ENCODE data around the gene SMARCB1.

Gene SMARCB1

GRCh38 chr22:23815541-23816155 lies 28.9 kb downstream of the SMARCB1 start:
- no peak overlapping the region for H2BK5ac ChIP-seq (ENCODE audit: low read length)
- no peaks in the 10 kb centered on the region for H3K27me3 ChIP-seq (ENCODE audit: control insufficient read depth in 3 of 3, insufficient read depth in 3 of 3, low read depth in 1 of 3, low read length in 3 of 3)
- no peaks in the 10 kb centered on the region for H3K9me3 ChIP-seq (replicated peaks in 1 of 2; ENCODE audit: control insufficient read depth in 2 of 2, insufficient read depth in 1 of 2, low read depth in 1 of 2, low read length in 2 of 2)
- H3K9ac ChIP-seq (ENCODE audit: low read depth, low read length, poor library complexity), result no peak overlapping the region
- no peak overlapping the region for H3K14ac ChIP-seq (ENCODE audit: low read length)
- H2BK120ac ChIP-seq (ENCODE audit: low read depth, low read length), result no peak overlapping the region
- no peak overlapping the region for H2BK15ac ChIP-seq (ENCODE audit: low read length)
- no peak overlapping the region for H2AFZ ChIP-seq (ENCODE audit: low read length)
- no peak overlapping the region for H2BK12ac ChIP-seq (ENCODE audit: low read length)
- DNase-seq (ENCODE audit: low spot score), result no peak
- H3K4me2 ChIP-seq (ENCODE audit: insufficient read depth, low read length, poor library complexity, severe bottlenecking), result no peak overlapping the region
- no peaks in the 10 kb centered on the region for H3K4me1 ChIP-seq (ENCODE audit: control insufficient read depth in 2 of 2, insufficient read depth in 1 of 2, low read depth in 1 of 2, low read length in 2 of 2)
- H4K8ac ChIP-seq (ENCODE audit: low read depth, low read length), result no peak overlapping the region
- no peak overlapping the region for H3K18ac ChIP-seq (ENCODE audit: low read length)
- no peaks in the 10 kb centered on the region for H3K79me1 ChIP-seq (ENCODE audit: low read depth, low read length)
- peaks cover 27 to 97% of the 10 kb centered on the region in 2 donors for H3K36me3 ChIP-seq (replicated peaks in 1 of 2; ENCODE audit: control insufficient read depth in 2 of 2, insufficient read depth in 2 of 2, low read length in 2 of 2)
- H3K23ac ChIP-seq (ENCODE audit: low read depth, low read length, poor library complexity), result no peak overlapping the region
- WGBS, 2 donors (ENCODE audit: extremely low coverage in 2 of 2, insufficient read length in 2 of 2, insufficient replicate concordance in 1 of 2), result no CpG with 5 or more reads among the region's 10 CpGs
- H3K4me3 ChIP-seq (ENCODE audit: low read length in 2 of 2), result no peak overlapping the region
- no peak overlapping the region for H3K27ac ChIP-seq (replicated peaks; ENCODE audit: low read length)
- no peak overlapping the region for H2AK5ac ChIP-seq (ENCODE audit: low read depth, low read length)
- H4K91ac ChIP-seq (ENCODE audit: low read depth, low read length, poor library complexity), result no peak overlapping the region
- no peak overlapping the region for H3K4ac ChIP-seq (ENCODE audit: low read length)

GRCh38 chr22:23816156-23816976 lies 29.6 kb downstream of the SMARCB1 start:
- H3K4me2 ChIP-seq (ENCODE audit: insufficient read depth, low read length, poor library complexity, severe bottlenecking), result no peak overlapping the region
- H3K36me3 ChIP-seq (replicated peaks in 1 of 2; ENCODE audit: control insufficient read depth in 2 of 2, insufficient read depth in 2 of 2, low read length in 2 of 2), result peaks cover 30 to 97% of the 10 kb centered on the region in 2 donors
- H2AK5ac ChIP-seq (ENCODE audit: low read depth, low read length), result no peak overlapping the region
- no peaks in the 10 kb centered on the region for H3K79me1 ChIP-seq (ENCODE audit: low read depth, low read length)
- no peaks in the 10 kb centered on the region for H3K9me3 ChIP-seq (replicated peaks in 1 of 2; ENCODE audit: control insufficient read depth in 2 of 2, insufficient read depth in 1 of 2, low read depth in 1 of 2, low read length in 2 of 2)
- H3K23ac ChIP-seq (ENCODE audit: low read depth, low read length, poor library complexity), result no peak overlapping the region
- no peaks in the 10 kb centered on the region for H3K27me3 ChIP-seq (ENCODE audit: control insufficient read depth in 3 of 3, insufficient read depth in 3 of 3, low read depth in 1 of 3, low read length in 3 of 3)
- no peak overlapping the region for H2BK120ac ChIP-seq (ENCODE audit: low read depth, low read length)
- no peak overlapping the region for H4K8ac ChIP-seq (ENCODE audit: low read depth, low read length)
- no peak overlapping the region for H3K4me3 ChIP-seq (ENCODE audit: low read length in 2 of 2)
- H3K14ac ChIP-seq (ENCODE audit: low read length), result no peak overlapping the region
- H4K91ac ChIP-seq (ENCODE audit: low read depth, low read length, poor library complexity), result no peak overlapping the region
- H2BK5ac ChIP-seq (ENCODE audit: low read length), result no peak overlapping the region
- H3K18ac ChIP-seq (ENCODE audit: low read length), result no peak overlapping the region
- peak overlapping the region; percentile 54 for H3K9ac ChIP-seq (ENCODE audit: low read depth, low read length, poor library complexity)
- H2BK15ac ChIP-seq (ENCODE audit: low read length), result no peak overlapping the region
- no peak overlapping the region for H2AFZ ChIP-seq (ENCODE audit: low read length)
- no peak overlapping the region for H3K27ac ChIP-seq (replicated peaks; ENCODE audit: low read length)
- WGBS, 2 donors (ENCODE audit: extremely low coverage in 2 of 2, insufficient read length in 2 of 2, insufficient replicate concordance in 1 of 2), result no CpG with 5 or more reads among the region's 18 CpGs
- no peaks in the 10 kb centered on the region for H3K4me1 ChIP-seq (ENCODE audit: control insufficient read depth in 2 of 2, insufficient read depth in 1 of 2, low read depth in 1 of 2, low read length in 2 of 2)
- no peak for DNase-seq (ENCODE audit: low spot score)
- no peak overlapping the region for H3K4ac ChIP-seq (ENCODE audit: low read length)
- H2BK12ac ChIP-seq (ENCODE audit: low read length), result no peak overlapping the region

GRCh38 chr22:23817146-23817545 lies 30.4 kb downstream of the SMARCB1 start:
- Histone ChIP-seq H3K27me3 (ENCODE audit: control insufficient read depth in 3 of 3, insufficient read depth in 3 of 3, low read depth in 1 of 3, low read length in 3 of 3) (no peaks in the 10 kb centered on the region), H3K79me1 (ENCODE audit: low read depth, low read length) (no peaks in the 10 kb centered on the region), H2AK5ac (ENCODE audit: low read depth, low read length) (no peak overlapping the region), H3K4me2 (ENCODE audit: insufficient read depth, low read length, poor library complexity, severe bottlenecking) (no peak overlapping the region), H3K27ac (replicated peaks; ENCODE audit: low read length) (no peak overlapping the region), H2BK5ac (ENCODE audit: low read length) (no peak overlapping the region), H3K4me1 (ENCODE audit: control insufficient read depth in 2 of 2, insufficient read depth in 1 of 2, low read depth in 1 of 2, low read length in 2 of 2) (no peaks in the 10 kb centered on the region), H3K4me3 (ENCODE audit: low read length in 2 of 2) (no peak overlapping the region), H3K14ac (ENCODE audit: low read length) (no peak overlapping the region), H2AFZ (ENCODE audit: low read length) (no peak overlapping the region), H2BK120ac (ENCODE audit: low read depth, low read length) (no peak overlapping the region), H2BK12ac (ENCODE audit: low read length) (no peak overlapping the region), H3K36me3 (replicated peaks in 1 of 2; ENCODE audit: control insufficient read depth in 2 of 2, insufficient read depth in 2 of 2, low read length in 2 of 2) (peaks cover 32 to 96% of the 10 kb centered on the region in 2 donors), H3K18ac (ENCODE audit: low read length) (no peak overlapping the region), H3K9ac (ENCODE audit: low read depth, low read length, poor library complexity) (no peak overlapping the region), H4K91ac (ENCODE audit: low read depth, low read length, poor library complexity) (no peak overlapping the region), H3K9me3 (replicated peaks in 1 of 2; ENCODE audit: control insufficient read depth in 2 of 2, insufficient read depth in 1 of 2, low read depth in 1 of 2, low read length in 2 of 2) (no peaks in the 10 kb centered on the region), H3K23ac (ENCODE audit: low read depth, low read length, poor library complexity) (no peak overlapping the region), H2BK15ac (ENCODE audit: low read length) (no peak overlapping the region), H3K4ac (ENCODE audit: low read length) (no peak overlapping the region), H4K8ac (ENCODE audit: low read depth, low read length) (no peak overlapping the region)
- no peak for DNase-seq (ENCODE audit: low spot score)
- no CpG with 5 or more reads among the region's 6 CpGs for WGBS, 2 donors (ENCODE audit: extremely low coverage in 2 of 2, insufficient read length in 2 of 2, insufficient replicate concordance in 1 of 2)

- no peak overlapping the region for H3K27ac ChIP-seq (replicated peaks; ENCODE audit: low read length)
These were observed 31.8 kb downstream of the SMARCB1 start for GRCh38 chr22:23818541-23818940.

More at GRCh38 chr22:23818541-23818940, 31.8 kb downstream of the SMARCB1 start:
- Histone ChIP-seq H3K9ac (ENCODE audit: low read depth, low read length, poor library complexity) (no peak overlapping the region), H2BK12ac (ENCODE audit: low read length) (no peak overlapping the region), H3K14ac (ENCODE audit: low read length) (no peak overlapping the region), H3K18ac (ENCODE audit: low read length) (no peak overlapping the region), H3K4me1 (ENCODE audit: control insufficient read depth in 2 of 2, insufficient read depth in 1 of 2, low read depth in 1 of 2, low read length in 2 of 2) (no peaks in the 10 kb centered on the region), H3K27me3 (ENCODE audit: control insufficient read depth in 3 of 3, insufficient read depth in 3 of 3, low read depth in 1 of 3, low read length in 3 of 3) (no peaks in the 10 kb centered on the region), H2AFZ (ENCODE audit: low read length) (no peak overlapping the region), H2BK15ac (ENCODE audit: low read length) (no peak overlapping the region), H2AK5ac (ENCODE audit: low read depth, low read length) (no peak overlapping the region), H3K79me1 (ENCODE audit: low read depth, low read length) (no peaks in the 10 kb centered on the region), H3K36me3 (replicated peaks in 1 of 2; ENCODE audit: control insufficient read depth in 2 of 2, insufficient read depth in 2 of 2, low read length in 2 of 2) (peaks cover 43 to 96% of the 10 kb centered on the region in 2 donors), H2BK120ac (ENCODE audit: low read depth, low read length) (no peak overlapping the region), H3K9me3 (replicated peaks in 1 of 2; ENCODE audit: control insufficient read depth in 2 of 2, insufficient read depth in 1 of 2, low read depth in 1 of 2, low read length in 2 of 2) (no peaks in the 10 kb centered on the region), H3K4me2 (ENCODE audit: insufficient read depth, low read length, poor library complexity, severe bottlenecking) (no peak overlapping the region), H3K23ac (ENCODE audit: low read depth, low read length, poor library complexity) (no peak overlapping the region), H3K4ac (ENCODE audit: low read length) (no peak overlapping the region), H2BK5ac (ENCODE audit: low read length) (no peak overlapping the region), H4K91ac (ENCODE audit: low read depth, low read length, poor library complexity) (no peak overlapping the region), H4K8ac (ENCODE audit: low read depth, low read length) (no peak overlapping the region), H3K4me3 (ENCODE audit: low read length in 2 of 2) (no peak overlapping the region)
- no peak for DNase-seq (ENCODE audit: low spot score)
- WGBS, 2 donors (ENCODE audit: extremely low coverage in 2 of 2, insufficient read length in 2 of 2, insufficient replicate concordance in 1 of 2), result no CpG with 5 or more reads among the region's 2 CpGs
